Tibial nerve (tissue), 4 donors: ENCODE results near the gene PSMG4. TPM values are rescaled to one million over a fixed set of nuclear protein-coding genes. Genes with fewer than 3 reads are reported as not detected.

Experiments
- DNase-seq, 2 donors: peaks; one replicate each; pipeline ENCODE4 v3.0.0-alpha.2; 2019; ENCODE audit warnings: low spot score in 2 of 2
- H3K27ac ChIP-seq, 4 donors: fragments of 200-600 bp; sonication (generic) in 3 of 4; one replicate each; pipeline ENCODE4 v1.5.1; 2017 to 2019; ENCODE audit warnings: mild to moderate bottlenecking in 1 of 4
- H3K27me3 ChIP-seq, 2 donors: fragments of 200-600 bp; sonication (generic) in 1 of 2; one replicate each; pipeline versions ENCODE4 v1.5.1 to v1.6.0; 2017 to 2019
- H3K36me3 ChIP-seq, 3 donors: fragments of 200-600 bp; sonication (generic); one replicate each; pipeline ENCODE4 v1.5.1; 2018 to 2019
- H3K4me1 ChIP-seq, 4 donors: fragments of 200-600 bp; sonication (generic) in 3 of 4; one replicate each; pipeline ENCODE4 v1.5.1; 2017 to 2019
- H3K4me3 ChIP-seq, 4 donors: fragments of 200-600 bp; sonication (generic) in 3 of 4; one replicate each; pipeline ENCODE4 v1.5.1; 2017 to 2019; ENCODE audit warnings: mild to moderate bottlenecking in 1 of 4, moderate library complexity in 1 of 4
- H3K9me3 ChIP-seq, 4 donors: fragments of 200-600 bp; sonication (generic) in 3 of 4; one replicate each; pipeline ENCODE4 v1.5.1; 2017 to 2019
- EP300 ChIP-seq, 2 donors: sonication (generic); formaldehyde crosslinking; IDR thresholded peaks; one replicate each; pipeline ENCODE4 v1.6.1; 2017; ENCODE audit warnings: antibody characterized with exemption in 2 of 2, mild to moderate bottlenecking in 1 of 2
- POLR2A ChIP-seq, 2 donors: fragments of 450-650 bp; IDR thresholded peaks; one replicate each; pipeline ENCODE4 v1.6.1; 2017; ENCODE audit warnings: antibody characterized with exemption in 2 of 2, mild to moderate bottlenecking in 2 of 2, moderate library complexity in 2 of 2
- WGBS, 2 donors: methylation state at CpG; one replicate each; pipeline ENCODE4 v1.1.5; 2018; 5-methylcytosine and 5-hydroxymethylcytosine counted together
- total RNA-seq, 4 donors: library from RNA; depleted of rRNA; stranded (reverse); fragments of >200 nt; gene quantifications; one replicate each; pipeline ENCODE4 v1.1.0, GENCODE V29; 2016
- TF ChIP-seq, protein P1 (sequence below), 5 experiments: fragments of 200-600 bp in 3 of 5; fragments of 450-650 bp in 2 of 5; sonication (generic) in 3 of 5; IDR thresholded peaks; one replicate each; pipeline ENCODE4 v1.5.1; 2016 to 2019; ENCODE audit warnings: antibody characterized with exemption in 5 of 5, mild to moderate bottlenecking in 3 of 5, moderate library complexity in 2 of 5

PSMG4 gene
- total RNA-seq, 4 donors from 2014 or later: 14.7 to 36.5 (median 31.8) TPM

DNA sequence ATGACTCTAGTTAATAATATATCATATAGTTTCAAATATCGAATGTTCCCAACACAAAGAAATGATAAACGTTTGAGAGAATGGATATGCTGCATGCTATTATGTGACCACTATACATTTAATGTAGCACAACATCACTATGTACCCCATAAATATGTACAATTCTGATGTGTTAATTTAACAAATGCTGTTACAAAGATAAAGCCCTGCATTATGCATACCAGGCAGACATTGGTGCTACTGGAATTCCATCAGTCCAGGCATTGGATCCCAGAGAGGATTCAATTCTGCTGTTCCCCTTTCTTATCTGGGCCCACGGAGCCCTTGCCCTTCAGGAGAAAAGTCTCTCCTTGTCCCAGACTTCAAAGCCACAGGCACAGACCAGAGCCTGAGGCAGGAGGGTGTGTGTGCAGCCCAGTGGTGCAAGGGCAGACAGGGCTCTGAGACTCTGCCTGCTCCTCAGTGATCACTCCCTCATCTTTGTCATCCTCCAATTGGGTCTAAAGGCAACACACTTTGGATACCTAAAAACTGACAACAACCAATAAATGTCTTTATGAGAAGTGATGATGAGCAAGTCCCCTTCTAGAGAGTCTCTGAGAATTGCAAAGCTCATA lies 45.2 kb downstream of the PSMG4 start:
- TF ChIP-seq POLR2A (IDR thresholded peaks at IDR 0.05) (no peak), EP300 (IDR thresholded peaks at IDR 0.05) (no peak)
- TF ChIP-seq, protein P1, sequence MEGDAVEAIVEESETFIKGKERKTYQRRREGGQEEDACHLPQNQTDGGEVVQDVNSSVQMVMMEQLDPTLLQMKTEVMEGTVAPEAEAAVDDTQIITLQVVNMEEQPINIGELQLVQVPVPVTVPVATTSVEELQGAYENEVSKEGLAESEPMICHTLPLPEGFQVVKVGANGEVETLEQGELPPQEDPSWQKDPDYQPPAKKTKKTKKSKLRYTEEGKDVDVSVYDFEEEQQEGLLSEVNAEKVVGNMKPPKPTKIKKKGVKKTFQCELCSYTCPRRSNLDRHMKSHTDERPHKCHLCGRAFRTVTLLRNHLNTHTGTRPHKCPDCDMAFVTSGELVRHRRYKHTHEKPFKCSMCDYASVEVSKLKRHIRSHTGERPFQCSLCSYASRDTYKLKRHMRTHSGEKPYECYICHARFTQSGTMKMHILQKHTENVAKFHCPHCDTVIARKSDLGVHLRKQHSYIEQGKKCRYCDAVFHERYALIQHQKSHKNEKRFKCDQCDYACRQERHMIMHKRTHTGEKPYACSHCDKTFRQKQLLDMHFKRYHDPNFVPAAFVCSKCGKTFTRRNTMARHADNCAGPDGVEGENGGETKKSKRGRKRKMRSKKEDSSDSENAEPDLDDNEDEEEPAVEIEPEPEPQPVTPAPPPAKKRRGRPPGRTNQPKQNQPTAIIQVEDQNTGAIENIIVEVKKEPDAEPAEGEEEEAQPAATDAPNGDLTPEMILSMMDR (IDR thresholded peaks at IDR 0.05): no peak
- 88 to 90% methylated on average over 3 of the region's 3 CpGs for WGBS, 2 donors
- Histone ChIP-seq H3K9me3 (no peaks in the 10 kb centered on the region), H3K27ac (no peak overlapping the region), H3K36me3 (peaks cover 0 to 11% (median 0%) of the 10 kb centered on the region in 3 donors), H3K27me3 (no peaks in the 10 kb centered on the region), H3K4me3 (no peak overlapping the region), H3K4me1 (no peaks in the 10 kb centered on the region)
- DNase-seq: no peak

DNA sequence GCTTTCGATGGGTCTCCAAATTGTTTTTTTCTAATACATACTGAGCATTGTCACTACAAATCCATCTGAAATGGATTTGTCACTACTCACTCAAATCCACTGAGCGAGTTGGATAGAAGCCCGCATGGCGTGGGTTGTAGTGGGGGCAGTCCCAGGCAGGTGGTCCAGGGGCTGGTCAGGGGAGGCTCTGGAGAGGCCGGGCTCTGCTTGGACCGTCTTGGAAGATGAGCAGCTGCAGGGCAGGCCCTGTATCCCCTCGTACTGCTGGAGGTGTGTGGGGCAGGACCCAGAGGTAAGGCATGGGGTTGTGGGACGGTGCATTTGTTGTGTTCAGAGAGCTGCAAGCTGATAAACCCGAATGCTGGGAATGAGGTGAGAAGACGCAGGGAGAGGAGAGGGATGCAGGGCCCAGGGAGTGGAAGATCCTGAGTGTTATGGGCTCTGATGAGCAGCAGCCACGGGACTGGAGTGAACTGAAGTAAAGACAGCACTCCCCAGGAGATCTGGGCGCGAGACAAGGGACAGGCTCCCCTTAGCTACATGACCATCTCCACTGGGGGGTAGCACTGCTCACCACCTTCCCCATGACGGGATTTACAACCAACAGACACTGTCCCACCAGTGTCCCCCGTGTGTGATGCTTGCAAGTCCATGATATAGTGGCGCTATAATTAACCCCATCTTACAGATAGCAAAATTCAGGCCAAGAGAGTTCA lies 45.9 kb downstream of the PSMG4 start:
- Histone ChIP-seq H3K4me3 (no peak overlapping the region), H3K27ac (no peak overlapping the region), H3K27me3 (no peaks in the 10 kb centered on the region), H3K4me1 (no peaks in the 10 kb centered on the region), H3K36me3 (peaks cover 0 to 11% (median 0%) of the 10 kb centered on the region in 3 donors), H3K9me3 (no peaks in the 10 kb centered on the region)
- DNase-seq: no peak
- WGBS, 2 donors: 89 to 92% methylated on average over 16 of the region's 16 CpGs
- TF ChIP-seq POLR2A (IDR thresholded peaks at IDR 0.05): no peak
- TF ChIP-seq EP300 (IDR thresholded peaks at IDR 0.05): no peak
- TF ChIP-seq, protein P1 (IDR thresholded peaks at IDR 0.05): no peak

DNA sequence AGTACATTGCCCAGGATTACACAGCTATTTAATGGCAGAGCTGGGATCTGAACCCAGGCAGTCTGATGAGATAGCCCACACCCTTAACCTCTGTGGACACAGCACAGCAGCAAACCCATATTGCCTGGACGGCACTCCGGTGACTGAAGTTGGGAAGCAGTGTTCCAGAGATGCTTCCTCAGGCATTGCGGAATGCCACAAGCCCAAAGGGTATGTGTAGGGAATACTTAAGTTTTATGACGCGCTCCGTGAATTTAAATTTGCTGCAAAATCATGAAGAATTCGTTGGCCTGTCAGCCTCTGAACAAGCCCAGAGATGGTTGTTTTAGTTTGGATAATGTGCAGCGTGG lies 46.4 kb downstream of the PSMG4 start:
- TF ChIP-seq, protein P1 (IDR thresholded peaks at IDR 0.05): no peak
- no peak for TF ChIP-seq EP300 (IDR thresholded peaks at IDR 0.05)
- no peak for TF ChIP-seq POLR2A (IDR thresholded peaks at IDR 0.05)
- Histone ChIP-seq H3K9me3 (no peaks in the 10 kb centered on the region), H3K27ac (no peak overlapping the region), H3K27me3 (no peaks in the 10 kb centered on the region), H3K36me3 (peaks cover 0 to 11% (median 0%) of the 10 kb centered on the region in 3 donors), H3K4me3 (no peak overlapping the region), H3K4me1 (no peaks in the 10 kb centered on the region)
- 93 to 98% methylated on average over 8 of the region's 8 CpGs for WGBS, 2 donors
- DNase-seq: no peak

DNA sequence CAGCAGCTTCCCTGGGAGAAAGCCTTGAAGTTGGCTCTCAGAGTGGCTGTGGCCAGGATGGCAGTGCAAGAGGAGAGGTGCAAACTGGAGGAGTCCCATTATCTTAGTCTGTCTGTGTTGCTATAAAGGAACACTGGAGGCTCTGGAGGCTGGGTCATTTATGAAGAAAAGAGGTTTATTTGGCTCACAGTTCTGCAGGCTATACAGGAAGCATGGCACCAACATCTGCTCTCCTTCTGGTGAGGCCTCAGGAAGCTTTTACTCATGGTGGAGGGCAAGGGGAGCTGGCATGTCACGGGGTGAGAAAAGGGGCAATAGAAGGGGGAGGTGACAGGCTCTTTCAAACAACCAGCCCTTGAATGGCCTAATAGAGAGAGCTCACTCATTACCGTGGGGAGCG lies 47.1 kb downstream of the PSMG4 start:
- no peak overlapping the region for H3K4me3 ChIP-seq
- H3K27ac ChIP-seq: no peak overlapping the region
- WGBS, 2 donors: 92 to 97% methylated on average over 3 of the region's 3 CpGs
- no peaks in the 10 kb centered on the region for H3K9me3 ChIP-seq
- TF ChIP-seq EP300 (IDR thresholded peaks at IDR 0.05) (no peak), POLR2A (IDR thresholded peaks at IDR 0.05) (no peak)
- TF ChIP-seq, protein P1 (IDR thresholded peaks at IDR 0.05): no peak
- no peaks in the 10 kb centered on the region for H3K4me1 ChIP-seq
- no peaks in the 10 kb centered on the region for H3K27me3 ChIP-seq
- peaks cover 0 to 11% (median 0%) of the 10 kb centered on the region in 3 donors for H3K36me3 ChIP-seq
- DNase-seq: no peak

DNA sequence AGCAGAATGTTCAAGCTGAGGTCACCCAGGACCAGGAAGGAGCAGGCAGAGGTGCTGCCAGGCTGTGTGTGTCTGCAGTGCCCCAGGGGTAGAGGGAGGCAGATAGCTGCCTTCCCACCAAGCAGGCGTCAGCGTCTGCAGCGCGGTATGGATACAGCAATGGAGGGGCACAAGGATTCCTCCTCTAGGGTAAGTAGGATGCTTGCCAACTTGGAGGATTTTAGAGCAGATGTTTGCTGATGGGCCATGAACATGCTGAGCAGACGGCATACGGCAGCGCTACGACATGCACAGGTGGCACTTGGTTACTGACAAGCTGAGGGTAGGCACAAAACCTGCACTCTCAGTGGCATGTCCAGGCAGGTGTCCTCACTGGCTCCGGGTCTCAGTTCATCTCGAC lies 48.1 kb downstream of the PSMG4 start:
- no peak for TF ChIP-seq EP300 (IDR thresholded peaks at IDR 0.05)
- TF ChIP-seq, protein P1 (IDR thresholded peaks at IDR 0.05): no peak
- TF ChIP-seq POLR2A (IDR thresholded peaks at IDR 0.05): no peak
- no peak overlapping the region for H3K4me3 ChIP-seq

More for the DNA sequence above, 48.1 kb downstream of the PSMG4 start:
- Histone ChIP-seq H3K4me1 (no peaks in the 10 kb centered on the region), H3K27ac (no peak overlapping the region), H3K27me3 (no peaks in the 10 kb centered on the region), H3K9me3 (no peaks in the 10 kb centered on the region), H3K36me3 (peaks cover 0 to 11% (median 0%) of the 10 kb centered on the region in 3 donors)
- no peak for DNase-seq
- WGBS, 2 donors: 96 to 99% methylated on average over 10 of the region's 10 CpGs
